IMR-90 (cell line): ENCODE results near the gene STAG2. TPM values are rescaled to one million over a fixed set of nuclear protein-coding genes. Genes with fewer than 3 reads are reported as not detected.

ENCODE experiments used
- ATAC-seq: fragments of 200-7000 bp; cut with Tn5 transposase; 2 replicates; pipeline ENCODE4 v1.9.1; 2020; ENCODE audit warnings: low read depth, mild to moderate bottlenecking, moderate library complexity
- BruUV-seq: library from RNA; stranded (reverse); fragments of 400-500 nt; replicated peaks from 2 replicates; lab custom pipeline; 2021; lab: Mats Ljungman, UMichigan
- CTCF ChIA-PET: fragments of 300-600 bp; formaldehyde crosslinking; extraction: SDS; loops from one replicate; lab custom pipeline; 2021; ENCODE audit warnings: antibody characterized with exemption; lab: Yijun Ruan, JAX
- POLR2A ChIA-PET: fragments of 300-600 bp; sonication (Branson Sonifier 250); formaldehyde crosslinking; loops from one replicate; lab custom pipeline; 2022; ENCODE audit warnings: antibody characterized with exemption; ENCODE audit not compliant: unreplicated experiment; lab: Charles Lee
- DNase-seq: peaks from one replicate; pipeline ENCODE4 v3.0.0; 2013
- H2AFZ ChIP-seq: replicated peaks from 2 replicates; pipeline ENCODE3; 2013; ENCODE audit warnings: low read length, mild to moderate bottlenecking; ENCODE audit not compliant: poor library complexity
- H2AK5ac ChIP-seq: 2 replicates; pipeline ENCODE4 v1.6.1; 2013; ENCODE audit warnings: low read depth, low read length, inconsistent platforms
- H2AK9ac ChIP-seq: replicated peaks from 2 replicates; pipeline ENCODE3; 2013; ENCODE audit warnings: mild to moderate bottlenecking, low read depth, low read length, moderate library complexity; ENCODE audit not compliant: poor library complexity
- H2BK120ac ChIP-seq: 2 replicates; pipeline ENCODE4 v1.6.1; 2013; ENCODE audit warnings: low read depth, low read length, inconsistent platforms
- H2BK15ac ChIP-seq: 3 replicates; pipeline ENCODE4 v1.6.1; 2013; ENCODE audit warnings: low read depth, low read length, inconsistent platforms
- H2BK20ac ChIP-seq: 2 replicates; pipeline ENCODE4 v1.6.1; 2013; ENCODE audit warnings: low read depth, mild to moderate bottlenecking, inconsistent platforms, low read length, moderate library complexity
- H2BK5ac ChIP-seq: 2 replicates; pipeline ENCODE4 v1.6.1; 2013; ENCODE audit warnings: mild to moderate bottlenecking, low read depth, low read length, inconsistent platforms; ENCODE audit not compliant: poor library complexity, severe bottlenecking
- H3K14ac ChIP-seq: replicated peaks from 2 replicates; pipeline ENCODE4 v1.6.1; 2013; ENCODE audit warnings: low read depth, low read length, inconsistent platforms
- H3K18ac ChIP-seq: 2 replicates; pipeline ENCODE4 v1.6.1; 2013; ENCODE audit warnings: low read depth, low read length, control low read depth
- H3K23ac ChIP-seq: 2 replicates; pipeline ENCODE4 v1.6.1; 2013; ENCODE audit warnings: low read depth, low read length, inconsistent platforms
- H3K27ac ChIP-seq: 2 replicates; pipeline ENCODE4 v1.5.1; 2013; ENCODE audit warnings: mild to moderate bottlenecking, control low read depth, low read length; ENCODE audit not compliant: insufficient read depth
- H3K27me3 ChIP-seq: 2 replicates; pipeline ENCODE4 v1.6.1; 2013; ENCODE audit warnings: low read length; ENCODE audit not compliant: control insufficient read depth, insufficient read depth
- H3K36me3 ChIP-seq: 2 replicates; pipeline ENCODE4 v1.6.1; 2013; ENCODE audit warnings: low read length, mixed read lengths; ENCODE audit not compliant: control insufficient read depth, insufficient read depth
- H3K4ac ChIP-seq: 2 replicates; pipeline ENCODE4 v1.6.1; 2013; ENCODE audit warnings: low read depth, low read length, inconsistent platforms
- H3K4me1 ChIP-seq: 2 replicates; pipeline ENCODE4 v1.6.1; 2013; ENCODE audit warnings: low read length, mixed read lengths; ENCODE audit not compliant: control insufficient read depth, insufficient read depth
- H3K4me2 ChIP-seq: 2 replicates; pipeline ENCODE4 v1.6.1; 2013; ENCODE audit warnings: low read depth, mild to moderate bottlenecking, control low read depth, low read length, moderate library complexity
- H3K4me3 ChIP-seq: 2 replicates; pipeline ENCODE4 v1.5.1; 2013; ENCODE audit warnings: low read depth, mild to moderate bottlenecking, control low read depth, low read length, moderate library complexity; ENCODE audit not compliant: insufficient read depth
- H3K56ac ChIP-seq: 2 replicates; pipeline ENCODE4 v1.6.1; 2013; ENCODE audit warnings: low read length, inconsistent platforms; ENCODE audit not compliant: insufficient read depth; ENCODE audit errors: extremely low read depth
- H3K79me1 ChIP-seq, 2 experiments: 2 replicates each; pipeline ENCODE4 v1.6.1; 2013; ENCODE audit warnings: low read length in 2 of 2, inconsistent platforms in 1 of 2, low read depth in 1 of 2
- H3K9ac ChIP-seq: 2 replicates; pipeline ENCODE4 v1.6.1; 2013; ENCODE audit warnings: low read depth, low read length, control low read depth
- H3K9me1 ChIP-seq: 2 replicates; pipeline ENCODE4 v1.6.1; 2013; ENCODE audit warnings: low read length, inconsistent platforms; ENCODE audit not compliant: insufficient read depth
- H3K9me3 ChIP-seq: 2 replicates; pipeline ENCODE4 v1.6.1; 2013; ENCODE audit warnings: low read length; ENCODE audit not compliant: control insufficient read depth, insufficient read depth
- H4K20me1 ChIP-seq: 2 replicates; pipeline ENCODE4 v1.6.1; 2013; ENCODE audit warnings: low read length, inconsistent platforms; ENCODE audit not compliant: insufficient read depth
- H4K5ac ChIP-seq: 2 replicates; pipeline ENCODE4 v1.6.1; 2013; ENCODE audit warnings: mild to moderate bottlenecking, low read depth, low read length, control low read depth
- H4K8ac ChIP-seq, 2 experiments: 2 replicates each; pipeline ENCODE4 v1.6.1; 2013; ENCODE audit warnings: low read depth in 2 of 2, low read length in 2 of 2, control low read depth in 1 of 2, inconsistent platforms in 1 of 2
- H4K91ac ChIP-seq: 2 replicates; pipeline ENCODE4 v1.6.1; 2013; ENCODE audit warnings: low read depth, low read length, inconsistent platforms; ENCODE audit not compliant: insufficient read depth
- BHLHE40 ChIP-seq: fragments of 150-350 bp; IDR thresholded peaks from 2 replicates; pipeline ENCODE4 v1.6.1; 2016; ENCODE audit warnings: mild to moderate bottlenecking, low read depth, low read length
- CEBPB ChIP-seq: IDR thresholded peaks from 2 replicates; pipeline ENCODE4 v1.6.1; 2012; ENCODE audit warnings: low read depth, low read length, improper control_type of control experiment
- CHD1 ChIP-seq: IDR thresholded peaks from 2 replicates; pipeline ENCODE4 v1.6.1; 2012; ENCODE audit warnings: low read depth, low read length, improper control_type of control experiment
- CTCF ChIP-seq: conservative IDR thresholded peaks from 2 replicates; pipeline ENCODE4 v1.5.1; 2012; ENCODE audit warnings: mild to moderate bottlenecking, low read depth, low read length, improper control_type of control experiment
- FOS ChIP-seq: fragments of 150-350 bp; IDR thresholded peaks from 2 replicates; pipeline ENCODE4 v1.6.1; 2016; ENCODE audit warnings: low read depth, low read length
- MXI1 ChIP-seq: IDR thresholded peaks from 2 replicates; pipeline ENCODE4 v1.6.1; 2012; ENCODE audit warnings: low read depth, mild to moderate bottlenecking, low read length, moderate library complexity, borderline replicate concordance
- NFE2L2 ChIP-seq: fragments of 150-350 bp; IDR thresholded peaks from 2 replicates; pipeline ENCODE4 v1.6.1; 2016; ENCODE audit warnings: low read depth, mild to moderate bottlenecking, low read length
- POLR2A ChIP-seq: IDR thresholded peaks from 2 replicates; pipeline ENCODE4 v1.6.1; 2012; ENCODE audit warnings: mild to moderate bottlenecking, low read depth, low read length
- RAD21 ChIP-seq: IDR thresholded peaks from 2 replicates; pipeline ENCODE4 v1.6.1; 2012; ENCODE audit warnings: low read length, improper control_type of control experiment
- SMC3 ChIP-seq: fragments of 150-350 bp; IDR thresholded peaks from 2 replicates; pipeline ENCODE4 v1.6.1; 2016; ENCODE audit warnings: low read depth, mild to moderate bottlenecking, antibody characterized with exemption, low read length, moderate library complexity
- WGBS, 2 experiments: methylation state at CpG; one replicate each; pipeline versions ENCODE4 v1.1.5 to v1.1.7; 2013; ENCODE audit warnings: missing lambda C conversion rate in 2 of 2; ENCODE audit not compliant: insufficient read length in 1 of 2; ENCODE audit errors: extremely low coverage in 2 of 2; 5-methylcytosine and 5-hydroxymethylcytosine counted together
- dilution Hi-C: fragments of 300-500 bp; cut with HindIII; formaldehyde crosslinking; loops from one replicate; pipeline ENCODE4 v1.14.3; 2018; ENCODE audit warnings: low sequenced_read_pairs; ENCODE audit not compliant: unreplicated experiment
- in situ Hi-C: fragments of 300-500 bp; cut with MboI; formaldehyde crosslinking; loops from 3 replicates; pipeline ENCODE4 v1.14.3; 2019; ENCODE audit warnings: low sequenced_read_pairs, inconsistent platforms, mixed read lengths
- intact Hi-C: fragments of 100-400 bp; cut with micrococcal nuclease; formaldehyde crosslinking; loops from 2 replicates; pipeline ENCODE4 v1.10.0; 2022
- polyA plus RNA-seq, 3 experiments: library from polyadenylated mRNA; depleted of rRNA; stranded (reverse); fragments of >200 nt; gene quantifications; 2 replicates each; pipeline ENCODE4 v1.2.3, GENCODE V29; 2012; ENCODE audit warnings: low replicate concordance in 1 of 3
- total RNA-seq: library from RNA; depleted of rRNA; stranded (reverse); fragments of >200 nt; gene quantifications from 2 replicates; pipeline ENCODE4 v1.2.3, GENCODE V29; 2012

The STAG2 gene
- total and polyA plus RNA-seq, 2 of the 4 experiments (the other 2 are of a cell fraction), result 19.6 to 71.2 TPM

DNA sequence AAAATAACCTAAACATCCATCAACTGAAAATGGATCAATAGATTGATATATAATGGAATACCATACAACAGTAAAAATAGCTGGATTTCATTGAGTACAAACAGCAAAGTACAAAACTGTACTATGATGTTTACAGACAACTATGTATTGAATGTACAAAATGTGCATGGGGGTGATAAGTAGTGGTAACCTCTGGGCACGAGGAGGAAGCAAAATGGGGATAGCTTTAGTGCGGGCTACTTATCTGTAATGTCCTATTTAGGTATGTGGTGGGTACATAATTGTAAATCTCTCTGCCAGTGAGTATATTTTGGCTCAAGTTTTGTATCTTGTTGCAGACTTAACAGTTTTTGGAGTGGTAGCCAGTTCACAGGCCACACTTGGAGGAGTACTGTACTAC, 123.6 kb downstream of the STAG2 start:
- no peak overlapping the region for H2BK20ac ChIP-seq
- no peaks in the 10 kb centered on the region for H3K79me1 ChIP-seq
- no peaks in the 10 kb centered on the region for H3K4me1 ChIP-seq
- H3K23ac ChIP-seq, result no peak overlapping the region
- H4K91ac ChIP-seq, result no peak overlapping the region
- no peak overlapping the region for H2AK5ac ChIP-seq
- H3K4me3 ChIP-seq, result no peak overlapping the region
- no peak for DNase-seq
- H4K8ac ChIP-seq, result no peak overlapping the region
- no peak overlapping the region for H2AK9ac ChIP-seq
- TF ChIP-seq POLR2A (no peak), BHLHE40 (no peak), CEBPB (no peak), MXI1 (no peak), SMC3 (no peak), CHD1 (no peak), NFE2L2 (no peak), FOS (no peak), CTCF (no peak), RAD21 (no peak)
- no peak overlapping the region for H3K4me2 ChIP-seq
- H3K9me1 ChIP-seq, result no peaks in the 10 kb centered on the region
- no peaks in the 10 kb centered on the region for H3K27me3 ChIP-seq
- no peak overlapping the region for H2BK15ac ChIP-seq
- H3K27ac ChIP-seq, result no peak overlapping the region
- no peak overlapping the region for H3K56ac ChIP-seq
- ChIA-PET CTCF (interaction anchor here (0.8 kb wide), 1 partner anchor 18 kb away, joined by 3 read pairs; no protein-coding TSS in a partner anchor), POLR2A (no interaction called here)
- no peak overlapping the region for H2BK5ac ChIP-seq
- no peak overlapping the region for H2AFZ ChIP-seq
- no peak overlapping the region for H4K5ac ChIP-seq
- peaks cover 16% of the 10 kb centered on the region; the same call in 1 of the 2 replicates for H3K36me3 ChIP-seq
- H3K14ac ChIP-seq, result no peak overlapping the region
- no peak overlapping the region for H3K4ac ChIP-seq
- no peak overlapping the region for H2BK120ac ChIP-seq
- WGBS, 2 experiments, result 90% methylated on average over 2 of the region's 2 CpGs; no CpG with 5 or more reads in 1 of the 2 experiments
- intact Hi-C loops (no loop called here), in situ Hi-C loops (no loop called here), dilution Hi-C loops (no loop called here)
- H3K9me3 ChIP-seq, result no peaks in the 10 kb centered on the region
- BruUV-seq, result no TSS peak
- no peak overlapping the region for H3K18ac ChIP-seq
- no peaks in the 10 kb centered on the region for H4K20me1 ChIP-seq
- no peak for ATAC-seq
- no peak overlapping the region for H3K9ac ChIP-seq
